ENCODE measurements around the gene TSPAN7. TPM values are rescaled to one million over a fixed set of nuclear protein-coding genes. Genes with fewer than 3 reads are reported as not detected.
A peak's percentile ranks its signal among the peaks of the same experiment; 100 is the strongest.

TSPAN7 gene
- polyA plus RNA-seq (ENCODE audit: insufficient read length in 3 of 3), result 10 to 100 TPM; 55.8 to 72.4 (median 62.3) TPM

GRCh38 chrX:38561126-38561868 is at the start of gene TSPAN7:
TSPAN7 (plus strand) TSS chrX:38561542; CDS start chrX:38561547, 5 bp downstream.
- DNase-seq (ENCODE audit: low read depth in 3 of 3, low spot score in 2 of 3), result peak in 2 of 3 donors; percentile 41 to 52

GRCh38 chrX:38513112-38513742 is 48.1 kb upstream of the TSPAN7 start:
- DNase-seq (ENCODE audit: low read depth in 3 of 3, low spot score in 2 of 3), result no peak

GRCh38 chrX:38514016-38514854 is 47.1 kb upstream of the TSPAN7 start:
- DNase-seq (ENCODE audit: low read depth in 3 of 3, low spot score in 2 of 3), result no peak

GRCh38 chrX:38515291-38515690 is 46.1 kb upstream of the TSPAN7 start:
- no peak for DNase-seq (ENCODE audit: low read depth in 3 of 3, low spot score in 2 of 3)

GRCh38 chrX:38516196-38516774 is 45.1 kb upstream of the TSPAN7 start:
- no peak for DNase-seq (ENCODE audit: low read depth in 3 of 3, low spot score in 2 of 3)

- no peak for DNase-seq (ENCODE audit: low read depth in 3 of 3, low spot score in 2 of 3)
Measured at GRCh38 chrX:38519651-38520050, 41.7 kb upstream of the TSPAN7 start.

- no peak for DNase-seq (ENCODE audit: low read depth in 3 of 3, low spot score in 2 of 3)
Measured at GRCh38 chrX:38538134-38538533, 23.2 kb upstream of the TSPAN7 start.

GRCh38 chrX:38539748-38540147 is 21.6 kb upstream of the TSPAN7 start:
- DNase-seq (ENCODE audit: low read depth in 3 of 3, low spot score in 2 of 3), result no peak

- no peak for DNase-seq (ENCODE audit: low read depth in 3 of 3, low spot score in 2 of 3)
Measured at GRCh38 chrX:38548508-38548907, 12.8 kb upstream of the TSPAN7 start.

GRCh38 chrX:38552721-38553120 is 8.6 kb upstream of the TSPAN7 start:
- no peak for DNase-seq (ENCODE audit: low read depth in 3 of 3, low spot score in 2 of 3)

- DNase-seq (ENCODE audit: low read depth in 3 of 3, low spot score in 2 of 3), result no peak
Measured at GRCh38 chrX:38558686-38559085, 2.7 kb upstream of the TSPAN7 start.

GRCh38 chrX:38560776-38561125 is 591 bp upstream of the TSPAN7 start:
- peak in 1 of 3 donors; percentile 4 for DNase-seq (ENCODE audit: low read depth in 3 of 3, low spot score in 2 of 3)

- peak in 1 of 3 donors; percentile 10 for DNase-seq (ENCODE audit: low read depth in 3 of 3, low spot score in 2 of 3)
Measured at GRCh38 chrX:38561951-38562719, 793 bp downstream of the TSPAN7 start.

GRCh38 chrX:38563030-38563429 is 1.7 kb downstream of the TSPAN7 start:
- no peak for DNase-seq (ENCODE audit: low read depth in 3 of 3, low spot score in 2 of 3)

GRCh38 chrX:38570396-38570795 is 9.1 kb downstream of the TSPAN7 start:
- no peak for DNase-seq (ENCODE audit: low read depth in 3 of 3, low spot score in 2 of 3)

- DNase-seq (ENCODE audit: low read depth in 3 of 3, low spot score in 2 of 3), result no peak
Measured at GRCh38 chrX:38571058-38571457, 9.7 kb downstream of the TSPAN7 start.

- no peak for DNase-seq (ENCODE audit: low read depth in 3 of 3, low spot score in 2 of 3)
Measured at GRCh38 chrX:38574858-38575257, 13.5 kb downstream of the TSPAN7 start.

- no peak for DNase-seq (ENCODE audit: low read depth in 3 of 3, low spot score in 2 of 3)
Measured at GRCh38 chrX:38575888-38576287, 14.5 kb downstream of the TSPAN7 start.

- DNase-seq (ENCODE audit: low read depth in 3 of 3, low spot score in 2 of 3), result no peak
Measured at GRCh38 chrX:38577738-38578137, 16.4 kb downstream of the TSPAN7 start.

GRCh38 chrX:38578167-38578566 is 16.8 kb downstream of the TSPAN7 start:
- no peak for DNase-seq (ENCODE audit: low read depth in 3 of 3, low spot score in 2 of 3)

Data from right renal cortex interstitium (tissue), 3 donors.